ENCODE data around the gene YWHAG. TPM values are rescaled to one million over a fixed set of nuclear protein-coding genes. Genes with fewer than 3 reads are reported as not detected.

The YWHAG gene
- total and polyA plus RNA-seq, 2 experiments from 2014 or later = 82.2 to 179 TPM

GRCh38 chr7:76327610-76328009 is 31.2 kb downstream of the YWHAG start:
- no peak overlapping the region for H3K4me2 ChIP-seq
- TF ChIP-seq ZNF331 (CRISPR knock-in tag; IDR thresholded peaks at IDR 0.05; ENCODE audit: low read depth) (no peak), REST (IDR thresholded peaks at IDR 0.05; ENCODE audit: unreplicated experiment) (no peak), EZH2phosphoT487 (IDR thresholded peaks at IDR 0.05; ENCODE audit: unreplicated experiment) (no peak), NANOG (IDR thresholded peaks at IDR 0.05; ENCODE audit: borderline replicate concordance) (no peak), POLR2AphosphoS5 (IDR thresholded peaks at IDR 0.05; ENCODE audit: low read depth) (no peak), JUNB (IDR thresholded peaks at IDR 0.05; ENCODE audit: unreplicated experiment) (no peak), EZH2 (IDR thresholded peaks at IDR 0.05; ENCODE audit: low read depth, unreplicated experiment) (no peak), ZNF462 (CRISPR knock-in tag; IDR thresholded peaks at IDR 0.05) (no peak), ZNF114 (CRISPR knock-in tag; IDR thresholded peaks at IDR 0.05) (no peak), STAT1 (IDR thresholded peaks at IDR 0.05; ENCODE audit: unreplicated experiment) (no peak), CREB1 (CRISPR knock-in tag; IDR thresholded peaks at IDR 0.05; ENCODE audit: low read depth) (no peak), ETS1 (IDR thresholded peaks at IDR 0.05) (no peak)
- H2AFZ ChIP-seq = no peak overlapping the region
- H4K20me1 ChIP-seq (replicated peaks; ENCODE audit: insufficient read depth) = peaks cover 74% of the 10 kb centered on the region
- ATAC-seq (no peak), DNase-seq (ENCODE audit: low spot score) (no peak)
- no peak overlapping the region for H3K4me3 Mint-ChIP-seq
- peaks cover 40% of the 10 kb centered on the region for H3K36me3 ChIP-seq (ENCODE audit: insufficient read depth)
- no peak overlapping the region for H3K27ac ChIP-seq (ENCODE audit: low read depth)
- peaks cover 53% of the 10 kb centered on the region; the same call in 1 of the 2 replicates for H3F3A ChIP-seq (replicated peaks; ENCODE audit: low read depth)
- no peak overlapping the region for H3K27ac Mint-ChIP-seq
- H3K79me2 ChIP-seq (replicated peaks; ENCODE audit: insufficient read depth) = peaks cover 84% of the 10 kb centered on the region
- H3K27me3 ChIP-seq (ENCODE audit: insufficient read depth) = no peaks in the 10 kb centered on the region
- H3K36me3 Mint-ChIP-seq (ENCODE audit: low read depth) = peaks cover 86% of the 10 kb centered on the region
- H3K27me3 Mint-ChIP-seq (ENCODE audit: insufficient read depth, low read depth, poor library complexity) = peaks cover 5% of the 10 kb centered on the region
- H3K9me3 Mint-ChIP-seq = no peaks in the 10 kb centered on the region
- H3K4me3 ChIP-seq = no peak overlapping the region
- H3K4me1 ChIP-seq (ENCODE audit: insufficient read depth) = no peaks in the 10 kb centered on the region; the same call in 1 of the 2 replicates
- no peaks in the 10 kb centered on the region for H3K9me2 ChIP-seq (ENCODE audit: insufficient read depth)
- peaks cover 26% of the 10 kb centered on the region for H3K4me1 Mint-ChIP-seq
